ENCODE measurements around the gene DDX52. TPM values are rescaled to one million over a fixed set of nuclear protein-coding genes. Genes with fewer than 3 reads are reported as not detected.

Gene DDX52
- total and polyA plus RNA-seq, 4 donors = 8.8 to 28.9 (median 14.2) TPM

GRCh38 chr17:37677021-37677420 is 33.8 kb upstream of the DDX52 start:
- no peak for ATAC-seq (ENCODE audit: insufficient read depth, low FRiP score)
- peaks cover 0 to 2% (median 0%) of the 10 kb centered on the region in 4 donors for H3K9me3 ChIP-seq (ENCODE audit: control insufficient read depth in 4 of 4, insufficient read depth in 3 of 4, low read length in 3 of 4)
- H3K4me3 ChIP-seq = no peak overlapping the region
- H3K9ac ChIP-seq (ENCODE audit: insufficient read depth in 1 of 2, low read length in 2 of 2) = no peak overlapping the region
- no peak overlapping the region for H3K27ac ChIP-seq (ENCODE audit: low read depth in 1 of 2, low read length in 1 of 2)
- H3K4me1 ChIP-seq (ENCODE audit: control insufficient read depth in 5 of 5, insufficient read depth in 5 of 5, low read length in 5 of 5) = peaks cover 0 to under 1% (median 0%) of the 10 kb centered on the region in 5 donors
- H3K36me3 ChIP-seq (ENCODE audit: control insufficient read depth in 4 of 4, insufficient read depth in 4 of 4, low read length in 4 of 4) = no peaks in the 10 kb centered on the region
- H3K27me3 ChIP-seq (ENCODE audit: control insufficient read depth in 3 of 3, insufficient read depth in 3 of 3, low read length in 2 of 3) = no peaks in the 10 kb centered on the region
- DNase-seq = no peak
- WGBS, 2 donors = 75 to 88% methylated on average over 1 of the region's 1 CpG
- no peak for TF ChIP-seq CTCF (IDR thresholded peaks at IDR 0.05; ENCODE audit: control extremely low read depth, extremely low read depth)

GRCh38 chr17:37676115-37676925 is 33.1 kb upstream of the DDX52 start:
- Histone ChIP-seq H3K9ac (ENCODE audit: insufficient read depth in 1 of 2, low read length in 2 of 2) (no peak overlapping the region), H3K27me3 (ENCODE audit: control insufficient read depth in 3 of 3, insufficient read depth in 3 of 3, low read length in 2 of 3) (no peaks in the 10 kb centered on the region), H3K27ac (ENCODE audit: low read depth in 1 of 2, low read length in 1 of 2) (no peak overlapping the region), H3K4me3 (no peak overlapping the region), H3K9me3 (ENCODE audit: control insufficient read depth in 4 of 4, insufficient read depth in 3 of 4, low read length in 3 of 4) (peaks cover 0 to 2% (median 0%) of the 10 kb centered on the region in 4 donors), H3K36me3 (ENCODE audit: control insufficient read depth in 4 of 4, insufficient read depth in 4 of 4, low read length in 4 of 4) (no peaks in the 10 kb centered on the region), H3K4me1 (ENCODE audit: control insufficient read depth in 5 of 5, insufficient read depth in 5 of 5, low read length in 5 of 5) (peaks cover 0 to 8% (median 0%) of the 10 kb centered on the region in 5 donors)
- ATAC-seq (ENCODE audit: insufficient read depth, low FRiP score) = no peak
- TF ChIP-seq CTCF (IDR thresholded peaks at IDR 0.05; ENCODE audit: control extremely low read depth, extremely low read depth) = no peak
- DNase-seq = no peak
- 29 to 33% methylated on average over 7 of the region's 7 CpGs for WGBS, 2 donors

- no peak for ATAC-seq (ENCODE audit: insufficient read depth, low FRiP score)
- no peak for DNase-seq
- no peak for TF ChIP-seq CTCF (IDR thresholded peaks at IDR 0.05; ENCODE audit: control extremely low read depth, extremely low read depth)
- peaks cover 0 to 12% (median 0%) of the 10 kb centered on the region in 5 donors for H3K4me1 ChIP-seq (ENCODE audit: control insufficient read depth in 5 of 5, insufficient read depth in 5 of 5, low read length in 5 of 5)
- no peak overlapping the region for H3K27ac ChIP-seq (ENCODE audit: low read depth in 1 of 2, low read length in 1 of 2)
- peaks cover 0 to 2% (median 0%) of the 10 kb centered on the region in 4 donors for H3K9me3 ChIP-seq (ENCODE audit: control insufficient read depth in 4 of 4, insufficient read depth in 3 of 4, low read length in 3 of 4)
- no peak overlapping the region for H3K9ac ChIP-seq (ENCODE audit: insufficient read depth in 1 of 2, low read length in 2 of 2)
- H3K36me3 ChIP-seq (ENCODE audit: control insufficient read depth in 4 of 4, insufficient read depth in 4 of 4, low read length in 4 of 4) = no peaks in the 10 kb centered on the region
- 59 to 76% methylated on average over 1 of the region's 1 CpG for WGBS, 2 donors
- H3K4me3 ChIP-seq = no peak overlapping the region
- no peaks in the 10 kb centered on the region for H3K27me3 ChIP-seq (ENCODE audit: control insufficient read depth in 3 of 3, insufficient read depth in 3 of 3, low read length in 2 of 3)
Measured at GRCh38 chr17:37674511-37674910, 31.3 kb upstream of the DDX52 start.
